GM21381 (cell line): ENCODE results near the gene OR14I1.
"Not testable (repeated sequence)": the region's sequence is repeated elsewhere in the genome, so short reads cannot be mapped to it uniquely, and the experiment has no call there.

ENCODE experiments used
- ATAC-seq: cut with Tn5 transposase; IDR thresholded peaks from one replicate; pipeline ENCODE4 v1.9.1; 2021; ENCODE audit warnings: mild to moderate bottlenecking, moderate library complexity; ENCODE audit not compliant: unreplicated experiment

Gene OR14I1

DNA sequence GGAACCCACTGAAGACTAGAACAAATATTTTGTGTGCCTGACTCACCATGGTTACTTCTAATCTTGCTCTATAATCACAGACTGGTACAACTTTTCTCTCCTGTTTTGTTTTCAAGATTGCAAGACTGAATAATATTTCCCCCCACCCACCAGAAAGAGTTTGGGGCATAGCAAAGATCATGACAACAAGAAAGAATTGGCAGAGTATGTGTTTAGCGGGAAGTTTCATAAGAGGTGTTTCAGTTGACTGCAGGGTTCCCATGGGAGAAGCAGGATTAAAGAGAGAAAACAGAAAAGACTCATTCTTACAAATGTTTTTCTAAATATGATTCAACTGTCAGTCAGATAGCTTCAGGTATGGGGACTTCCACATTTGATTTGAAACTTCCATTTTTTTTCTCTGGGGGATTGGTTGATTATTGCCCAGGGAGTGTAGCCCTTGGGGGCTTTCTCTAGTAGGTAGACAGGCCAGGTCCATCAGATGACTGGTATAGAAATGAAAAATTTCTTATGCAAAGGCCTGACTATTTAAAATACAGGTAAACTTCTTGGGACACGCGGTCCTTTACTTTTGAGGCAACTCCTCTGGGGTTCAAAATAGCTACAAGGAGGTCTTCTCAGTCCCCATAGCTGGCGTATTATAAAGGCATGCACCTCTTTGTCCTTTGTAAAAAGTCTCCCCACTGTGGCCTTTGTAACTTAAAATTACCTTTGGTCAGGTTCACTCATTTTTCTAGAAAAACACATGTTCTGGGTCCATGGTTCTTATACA is 13.9 kb downstream of the OR14I1 start:
- peak; percentile 64 for ATAC-seq

DNA sequence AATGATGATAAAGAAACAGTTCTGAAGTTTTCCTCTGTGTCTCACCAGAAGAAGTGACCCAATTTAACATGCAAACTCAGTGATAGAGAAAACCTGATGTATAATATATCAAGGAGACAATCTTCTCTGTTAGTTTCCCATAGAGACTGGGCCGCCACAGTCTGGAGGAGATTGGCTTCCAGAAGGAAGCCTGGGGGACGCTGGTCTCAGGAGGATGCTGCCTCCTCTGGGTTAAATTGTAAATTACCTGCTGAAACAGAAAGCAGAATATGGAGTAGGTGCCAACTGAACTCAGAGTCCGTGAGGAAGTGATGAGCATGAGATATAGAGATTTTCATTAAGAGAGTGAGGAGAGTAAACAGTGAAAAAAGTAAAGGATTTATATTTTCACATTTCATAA is 15.8 kb downstream of the OR14I1 start:
- ATAC-seq, result peak; percentile 88

DNA sequence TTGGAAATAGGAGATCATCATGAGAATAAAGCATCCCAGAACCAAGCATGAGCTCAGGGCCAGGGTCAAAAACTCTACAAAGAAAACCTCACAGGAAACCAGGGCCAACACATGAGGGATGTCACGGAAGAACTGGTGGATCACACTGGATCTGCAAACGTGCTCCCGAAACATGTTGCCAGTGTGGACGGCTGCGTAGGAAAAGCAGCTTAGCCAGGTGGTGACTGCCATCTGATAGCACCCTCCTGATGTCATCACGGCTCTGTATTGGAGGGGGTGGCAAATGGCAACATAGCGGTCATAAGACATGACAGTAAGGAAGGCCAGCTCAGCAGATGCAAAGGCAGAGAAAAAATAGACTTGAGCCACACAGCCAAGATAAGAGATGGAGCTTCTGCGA is 20.9 kb downstream of the OR14I1 start:
- ATAC-seq, result no peak

DNA sequence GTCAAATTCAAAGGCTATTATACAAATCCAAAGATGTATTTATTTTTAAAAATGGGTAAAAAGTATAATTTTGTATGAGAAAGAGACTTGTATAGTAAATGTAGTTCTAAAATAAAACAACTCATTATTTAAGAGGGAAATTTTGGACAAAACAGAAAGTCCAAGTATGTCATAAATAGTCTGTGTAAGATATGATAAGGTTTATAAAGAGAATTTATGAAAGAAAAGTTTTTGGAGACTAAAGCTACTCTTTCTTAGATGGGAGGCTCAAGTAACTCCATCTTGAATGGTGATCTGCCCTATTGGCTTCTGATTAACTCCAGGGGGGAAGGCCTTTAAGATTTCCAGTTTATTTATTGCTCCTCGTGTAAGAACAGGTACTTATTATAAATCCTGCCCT is 32.6 kb downstream of the OR14I1 start:
- ATAC-seq, result no peak

DNA sequence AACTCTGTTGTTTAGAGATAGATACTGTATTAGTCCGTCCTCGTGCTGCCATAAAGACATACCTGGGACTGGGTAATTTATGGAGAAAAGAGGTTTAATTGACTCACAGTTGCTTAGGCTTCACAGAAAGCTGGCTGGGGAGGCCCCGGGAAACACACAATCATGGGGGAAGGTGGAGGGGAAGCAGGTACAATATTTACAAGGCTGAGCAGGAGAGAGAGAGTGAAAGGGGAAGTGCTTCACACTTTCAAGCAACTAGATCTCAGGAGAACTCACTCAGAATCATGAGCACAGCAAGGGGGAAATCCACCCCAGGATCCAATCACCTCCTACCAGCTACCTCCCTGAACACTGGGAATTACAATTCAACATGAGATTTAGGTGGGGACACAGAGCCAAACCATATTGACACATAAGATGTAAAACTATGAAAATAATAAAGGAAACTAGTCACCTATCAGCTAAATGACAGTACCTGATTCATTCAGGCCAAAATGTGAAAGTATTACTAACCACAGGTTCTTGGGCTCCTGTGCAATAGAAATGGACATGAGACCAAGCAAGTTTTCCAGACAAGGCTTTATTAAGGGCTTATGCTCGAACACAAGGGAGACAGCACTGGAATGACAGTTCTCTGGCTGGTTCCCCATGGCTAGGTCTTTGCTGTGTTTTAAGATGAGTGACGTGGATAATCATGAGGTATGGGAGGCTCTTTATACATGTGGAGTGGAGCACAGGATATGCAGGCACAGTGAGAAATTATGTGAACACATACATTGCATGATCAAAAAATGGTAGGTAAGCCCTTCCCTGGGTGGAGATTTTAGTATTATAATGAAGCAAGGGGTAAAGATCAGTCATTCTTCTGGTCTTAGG is 38.9 kb downstream of the OR14I1 start:
- peak; percentile 97 for ATAC-seq

DNA sequence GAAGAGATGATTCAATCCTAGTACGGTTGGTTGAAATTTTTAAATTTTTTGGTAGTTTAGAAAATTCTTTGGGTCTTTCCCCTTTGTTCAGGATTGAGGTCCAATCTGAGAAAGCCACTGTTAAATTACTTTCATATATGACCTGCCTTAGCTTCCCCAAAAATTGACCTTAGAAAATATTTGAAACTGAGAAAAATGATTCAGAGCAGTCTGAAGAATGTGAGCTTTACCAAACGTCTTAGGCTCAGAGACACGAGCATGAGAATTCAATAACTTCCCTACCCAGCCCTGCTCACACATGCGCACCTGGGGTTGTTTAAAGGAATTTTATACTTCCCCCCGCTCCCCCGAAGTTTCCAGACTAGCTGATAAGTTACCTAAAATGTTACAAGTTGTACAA is 45.8 kb downstream of the OR14I1 start:
- not testable (repeated sequence) for ATAC-seq

DNA sequence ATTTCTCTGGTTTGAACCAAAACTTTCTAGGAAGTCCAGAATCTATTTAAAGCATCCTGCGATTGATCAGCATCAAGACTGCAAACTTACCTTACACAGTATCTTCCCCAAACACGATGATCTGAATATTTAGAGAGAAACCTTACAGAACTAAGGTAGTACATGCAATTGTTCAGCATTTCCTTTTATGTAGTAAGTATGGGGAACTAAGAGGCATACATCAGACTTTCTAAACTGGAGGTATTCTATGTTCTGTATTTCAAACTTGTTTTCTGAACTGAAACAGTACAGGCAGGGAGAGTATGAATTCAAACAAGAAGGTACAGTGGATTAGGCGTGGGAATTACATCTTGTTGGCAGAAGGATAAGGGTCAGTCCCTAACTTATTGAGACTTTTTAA is 47.2 kb downstream of the OR14I1 start, which contains the start of gene OR2T27:
Gene OR2T27, minus strand, starts transcription at position 175 of the 400 bp plus-strand sequence. CDS start 4,644 bp downstream, outside the sequence.
- ATAC-seq, result peak; percentile 44
